Measurements from ENCODE around the gene SLIT3.

DNA sequence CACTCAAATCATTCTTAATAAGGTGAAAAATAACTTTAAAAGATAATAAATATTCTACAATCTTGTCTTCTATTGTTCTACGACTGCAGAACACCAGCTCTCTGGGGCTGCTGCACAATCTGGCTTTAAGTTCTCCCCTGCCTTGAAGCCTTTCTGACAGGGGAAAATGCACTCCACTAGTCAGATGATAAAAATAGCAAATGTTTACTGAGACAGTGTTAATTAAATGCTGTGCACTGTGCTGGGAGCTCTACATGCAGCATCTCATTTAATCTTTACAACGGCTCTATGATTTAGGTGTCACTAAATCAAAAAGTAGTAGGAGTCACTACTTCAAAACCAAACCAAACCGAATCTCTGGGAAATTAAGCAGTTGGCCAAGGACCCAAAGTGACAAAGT is 132.7 kb downstream of the SLIT3 start:
- TF ChIP-seq, protein P1, sequence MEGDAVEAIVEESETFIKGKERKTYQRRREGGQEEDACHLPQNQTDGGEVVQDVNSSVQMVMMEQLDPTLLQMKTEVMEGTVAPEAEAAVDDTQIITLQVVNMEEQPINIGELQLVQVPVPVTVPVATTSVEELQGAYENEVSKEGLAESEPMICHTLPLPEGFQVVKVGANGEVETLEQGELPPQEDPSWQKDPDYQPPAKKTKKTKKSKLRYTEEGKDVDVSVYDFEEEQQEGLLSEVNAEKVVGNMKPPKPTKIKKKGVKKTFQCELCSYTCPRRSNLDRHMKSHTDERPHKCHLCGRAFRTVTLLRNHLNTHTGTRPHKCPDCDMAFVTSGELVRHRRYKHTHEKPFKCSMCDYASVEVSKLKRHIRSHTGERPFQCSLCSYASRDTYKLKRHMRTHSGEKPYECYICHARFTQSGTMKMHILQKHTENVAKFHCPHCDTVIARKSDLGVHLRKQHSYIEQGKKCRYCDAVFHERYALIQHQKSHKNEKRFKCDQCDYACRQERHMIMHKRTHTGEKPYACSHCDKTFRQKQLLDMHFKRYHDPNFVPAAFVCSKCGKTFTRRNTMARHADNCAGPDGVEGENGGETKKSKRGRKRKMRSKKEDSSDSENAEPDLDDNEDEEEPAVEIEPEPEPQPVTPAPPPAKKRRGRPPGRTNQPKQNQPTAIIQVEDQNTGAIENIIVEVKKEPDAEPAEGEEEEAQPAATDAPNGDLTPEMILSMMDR (IDR thresholded peaks at IDR 0.05 in 4 of 5, conservative IDR thresholded peaks at IDR 0.05 in 1 of 5) = no peak
- no peak for TF ChIP-seq POLR2A (IDR thresholded peaks at IDR 0.05)

Measured in gastrocnemius medialis (tissue), 4 donors.